Thyroid gland (tissue), 4 donors: Measurements from ENCODE around the gene CCDC188. TPM values are rescaled to one million over a fixed set of nuclear protein-coding genes. Genes with fewer than 3 reads are reported as not detected.

Experiments
- DNase-seq, 2 donors: peaks; one replicate each; pipeline ENCODE4 v3.0.0-alpha.2; 2019
- H3K27ac ChIP-seq, 3 donors: fragments of 200-600 bp; sonication (generic); 1 replicate in 2 of 3; 2 replicates in 1 of 3; pipeline ENCODE4 v1.5.1; 2016 to 2019; ENCODE audit warnings: mild to moderate bottlenecking in 1 of 3, moderate library complexity in 1 of 3
- H3K27me3 ChIP-seq: fragments of 200-600 bp; sonication (generic); one replicate; pipeline ENCODE4 v1.5.1; 2019
- H3K36me3 ChIP-seq, 2 donors: fragments of 200-600 bp; sonication (generic); one replicate each; pipeline ENCODE4 v1.5.1; 2016 to 2019
- H3K4me1 ChIP-seq, 2 donors: fragments of 200-600 bp; sonication (generic); one replicate each; pipeline ENCODE4 v1.5.1; 2017 to 2019
- H3K4me3 ChIP-seq, 3 donors: fragments of 200-600 bp; sonication (generic); replicated peaks in 1 of 3; 1 replicate in 2 of 3; 2 replicates in 1 of 3; pipeline ENCODE4 v1.5.1; 2016; ENCODE audit warnings: mild to moderate bottlenecking in 1 of 3
- H3K9me3 ChIP-seq: fragments of 200-600 bp; sonication (generic); one replicate; pipeline ENCODE4 v1.5.1; 2017
- CTCF ChIP-seq, 6 experiments: fragments of 200-600 bp in 3 of 6; fragments of 450-650 bp in 3 of 6; sonication (generic) in 3 of 6; IDR thresholded peaks; one replicate each; pipeline ENCODE4 v1.5.1; 2016 to 2019; ENCODE audit warnings: antibody characterized with exemption in 6 of 6, mild to moderate bottlenecking in 2 of 6, inconsistent platforms in 1 of 6, moderate library complexity in 1 of 6
- POLR2A ChIP-seq, 2 donors: fragments of 450-650 bp; IDR thresholded peaks; one replicate each; pipeline ENCODE4 v1.6.1; 2017; ENCODE audit warnings: antibody characterized with exemption in 2 of 2, mild to moderate bottlenecking in 2 of 2, moderate library complexity in 1 of 2
- WGBS, 2 donors: methylation state at CpG; one replicate each; pipeline ENCODE4 v1.1.5; 2017; 5-methylcytosine and 5-hydroxymethylcytosine counted together
- intact Hi-C: fragments of 100-400 bp; cut with DNase I; formaldehyde crosslinking; loops from one replicate; pipeline ENCODE4 v1.15.1; 2023
- total RNA-seq, 4 donors: library from RNA; depleted of rRNA; stranded (reverse); fragments of >200 nt; gene quantifications; one replicate each; pipeline ENCODE4 v1.2.3, GENCODE V29; 2016

The CCDC188 gene
- total RNA-seq, 4 donors from 2014 or later: 0.39 to 2.1 TPM; not detected in 2

- Histone ChIP-seq H3K27ac (no peak overlapping the region), H3K36me3 (no peaks in the 10 kb centered on the region), H3K4me3 (no peak overlapping the region), H3K4me1 (peaks cover 0 to 6% of the 10 kb centered on the region in 2 donors), H3K9me3 (no peaks in the 10 kb centered on the region), H3K27me3 (no peaks in the 10 kb centered on the region)
- TF ChIP-seq POLR2A (IDR thresholded peaks at IDR 0.05) (no peak), CTCF (IDR thresholded peaks at IDR 0.05) (no peak)
- WGBS, 2 donors: 50 to 54% methylated on average over 4 to 9 of the region's 17 CpGs
- intact Hi-C loops: no loop called here
- DNase-seq: peak in 1 of 2 donors; percentile 61
Measured at GRCh38 chr22:20181194-20181883, 30.5 kb upstream of the CCDC188 start.

- H3K36me3 ChIP-seq: no peaks in the 10 kb centered on the region
- intact Hi-C loops: no loop called here
- peak in 1 of 2 donors; percentile 27 for DNase-seq
- WGBS, 2 donors: 64 to 67% methylated on average over 8 of the region's 8 CpGs
- H3K27me3 ChIP-seq: no peaks in the 10 kb centered on the region
- peaks cover 0 to 6% of the 10 kb centered on the region in 2 donors for H3K4me1 ChIP-seq
- H3K27ac ChIP-seq: no peak overlapping the region
- no peak for TF ChIP-seq POLR2A (IDR thresholded peaks at IDR 0.05)
- no peaks in the 10 kb centered on the region for H3K9me3 ChIP-seq
- H3K4me3 ChIP-seq: no peak overlapping the region
Measured at GRCh38 chr22:20180640-20181039, 29.8 kb upstream of the CCDC188 start.

- H3K36me3 ChIP-seq: no peaks in the 10 kb centered on the region
- no peak overlapping the region for H3K27ac ChIP-seq
- intact Hi-C loops: no loop called here
- H3K4me3 ChIP-seq: no peak overlapping the region
- no peaks in the 10 kb centered on the region for H3K9me3 ChIP-seq
- H3K4me1 ChIP-seq: peaks cover 0 to 6% of the 10 kb centered on the region in 2 donors
- no peak for DNase-seq
- WGBS, 2 donors: 86 to 87% methylated on average over 9 of the region's 13 CpGs
- H3K27me3 ChIP-seq: no peaks in the 10 kb centered on the region
- no peak for TF ChIP-seq CTCF (IDR thresholded peaks at IDR 0.05)
- no peak for TF ChIP-seq POLR2A (IDR thresholded peaks at IDR 0.05)
Measured at GRCh38 chr22:20180245-20180630, 29.4 kb upstream of the CCDC188 start.

- TF ChIP-seq CTCF (IDR thresholded peaks at IDR 0.05): no peak
- no peak for TF ChIP-seq POLR2A (IDR thresholded peaks at IDR 0.05)
- intact Hi-C loops: no loop called here
- no peaks in the 10 kb centered on the region for H3K27me3 ChIP-seq
- WGBS, 2 donors: 90% methylated on average over 19 to 26 of the region's 27 CpGs
- no peak for DNase-seq
- H3K4me1 ChIP-seq: peaks cover 0 to 6% of the 10 kb centered on the region in 2 donors
- H3K4me3 ChIP-seq: no peak overlapping the region
- H3K36me3 ChIP-seq: no peaks in the 10 kb centered on the region
- H3K9me3 ChIP-seq: no peaks in the 10 kb centered on the region
- H3K27ac ChIP-seq: no peak overlapping the region
Measured at GRCh38 chr22:20179455-20180244, 28.8 kb upstream of the CCDC188 start.

- intact Hi-C loops: no loop called here
Measured at GRCh38 chr22:20178915-20179227, 28.0 kb upstream of the CCDC188 start.

More at GRCh38 chr22:20178915-20179227, 28.0 kb upstream of the CCDC188 start:
- Histone ChIP-seq H3K4me1 (peaks cover 0 to 6% of the 10 kb centered on the region in 2 donors), H3K9me3 (no peaks in the 10 kb centered on the region), H3K4me3 (no peak overlapping the region), H3K27ac (no peak overlapping the region), H3K27me3 (no peaks in the 10 kb centered on the region), H3K36me3 (no peaks in the 10 kb centered on the region)
- TF ChIP-seq POLR2A (IDR thresholded peaks at IDR 0.05): no peak
- TF ChIP-seq CTCF (IDR thresholded peaks at IDR 0.05): no peak
- 89 to 96% methylated on average over 6 to 10 of the region's 10 CpGs for WGBS, 2 donors
- no peak for DNase-seq
